Smooth muscle cell (in vitro differentiated cells): Measurements from ENCODE around the gene ACOX1. TPM values are rescaled to one million over a fixed set of nuclear protein-coding genes. Genes with fewer than 3 reads are reported as not detected.

Experiments used
- DNase-seq: peaks from one replicate; lab custom pipeline; 2025; ENCODE audit not compliant: unreplicated experiment; lab: John Stamatoyannopoulos, UW
- H2AFZ ChIP-seq: fragments of 200-600 bp; sonication (generic); 2 replicates; pipeline ENCODE4 v1.6.0; 2016; ENCODE audit warnings: antibody characterized with exemption, low read depth, mild to moderate bottlenecking
- H3F3A ChIP-seq: fragments of 200-600 bp; sonication (generic); 2 replicates; pipeline ENCODE4 v1.6.0; 2017; ENCODE audit warnings: antibody characterized with exemption, low read depth
- H3K27ac ChIP-seq: fragments of 200-600 bp; sonication (generic); 2 replicates; pipeline ENCODE4 v1.5.1; 2016; ENCODE audit warnings: low read depth, mild to moderate bottlenecking
- H3K27me3 ChIP-seq: fragments of 200-600 bp; sonication (generic); 2 replicates; pipeline ENCODE4 v1.6.1; 2016; ENCODE audit warnings: low read depth, mild to moderate bottlenecking
- H3K36me3 ChIP-seq: fragments of 200-600 bp; sonication (generic); 2 replicates; pipeline ENCODE4 v1.5.1; 2016; ENCODE audit warnings: low read depth
- H3K4me1 ChIP-seq: fragments of 200-600 bp; sonication (generic); 2 replicates; pipeline ENCODE4 v1.5.1; 2016; ENCODE audit warnings: low read depth
- H3K4me2 ChIP-seq: fragments of 200-600 bp; sonication (generic); 2 replicates; pipeline ENCODE4 v1.6.0; 2016; ENCODE audit warnings: mild to moderate bottlenecking
- H3K4me3 ChIP-seq: fragments of 200-600 bp; sonication (generic); 2 replicates; pipeline ENCODE4 v1.5.1; 2016; ENCODE audit warnings: mild to moderate bottlenecking
- H3K79me2 ChIP-seq: fragments of 200-600 bp; sonication (generic); 2 replicates; pipeline ENCODE4 v1.6.0; 2016; ENCODE audit warnings: low read depth, mild to moderate bottlenecking
- H3K9ac ChIP-seq: fragments of 200-600 bp; sonication (generic); 2 replicates; pipeline ENCODE4 v1.6.0; 2016; ENCODE audit warnings: low read depth
- H3K9me3 ChIP-seq: fragments of 200-600 bp; sonication (generic); replicated peaks from 2 replicates; pipeline ENCODE4 v1.5.1; 2016; ENCODE audit warnings: low read depth
- H4K20me1 ChIP-seq: fragments of 200-600 bp; sonication (generic); 2 replicates; pipeline ENCODE4 v1.6.0; 2016; ENCODE audit warnings: low read depth
- CTCF ChIP-seq: fragments of 200-600 bp; sonication (generic); IDR thresholded peaks from 2 replicates; pipeline ENCODE4 v1.5.1; 2017; ENCODE audit warnings: borderline replicate concordance, mild to moderate bottlenecking, antibody characterized with exemption; ENCODE audit not compliant: insufficient read depth, poor library complexity, severe bottlenecking
- WGBS: methylation state at CpG from one replicate; pipeline ENCODE4 v1.1.7; 2016; ENCODE audit warnings: low lambda C conversion rate; 5-methylcytosine and 5-hydroxymethylcytosine counted together
- polyA plus RNA-seq: library from polyadenylated mRNA; unstranded; fragments of >200 nt; fragmentation: Nextera tagmentation; extraction: Ambion mirVana; gene quantifications from 2 replicates; pipeline ENCODE4 v1.2.1, GENCODE V29; 2016
- total RNA-seq: library from RNA; depleted of rRNA; stranded (reverse); fragments of >200 nt; gene quantifications from 2 replicates; pipeline ENCODE4 v1.2.3, GENCODE V29; 2014

Gene ACOX1
- total and polyA plus RNA-seq, 2 experiments from 2014 or later: 25.9 to 35.3 TPM

- no peak for TF ChIP-seq CTCF
Measured at GRCh38 chr17:75900691-75901533, 78.1 kb downstream of the ACOX1 start.

GRCh38 chr17:75899767-75900468, 79.0 kb downstream of the ACOX1 start:
- no peak overlapping the region for H3K27ac ChIP-seq
- 97% methylated on average over 23 of the region's 23 CpGs for WGBS
- H3K4me3 ChIP-seq: no peak overlapping the region
- peaks cover 12% of the 10 kb centered on the region for H3F3A ChIP-seq
- H3K9ac ChIP-seq: no peak overlapping the region
- no peaks in the 10 kb centered on the region for H4K20me1 ChIP-seq
- no peaks in the 10 kb centered on the region for H3K9me3 ChIP-seq
- no peak for DNase-seq
- H3K36me3 ChIP-seq: no peaks in the 10 kb centered on the region
- H3K27me3 ChIP-seq: no peaks in the 10 kb centered on the region
- H3K79me2 ChIP-seq: peaks cover 16% of the 10 kb centered on the region
- no peak overlapping the region for H3K4me2 ChIP-seq
- H3K4me1 ChIP-seq: peaks cover 18% of the 10 kb centered on the region
- TF ChIP-seq CTCF: no peak
- H2AFZ ChIP-seq: no peak overlapping the region

More at GRCh38 chr17:75900691-75901533, 78.1 kb downstream of the ACOX1 start:
- no peaks in the 10 kb centered on the region for H3K9me3 ChIP-seq
- no peak overlapping the region for H3K4me3 ChIP-seq
- H3K9ac ChIP-seq: no peak overlapping the region
- no peak overlapping the region for H3K4me2 ChIP-seq
- no peaks in the 10 kb centered on the region for H3K27me3 ChIP-seq
- H3K79me2 ChIP-seq: peaks cover 8% of the 10 kb centered on the region
- no peak for DNase-seq
- H2AFZ ChIP-seq: no peak overlapping the region
- no peak overlapping the region for H3K27ac ChIP-seq
- H3F3A ChIP-seq: peaks cover 12% of the 10 kb centered on the region
- H3K36me3 ChIP-seq: no peaks in the 10 kb centered on the region
- H4K20me1 ChIP-seq: no peaks in the 10 kb centered on the region
- peaks cover 10% of the 10 kb centered on the region for H3K4me1 ChIP-seq
- 96% methylated on average over 13 of the region's 13 CpGs for WGBS

- Histone ChIP-seq H3K4me1 (peaks cover 22% of the 10 kb centered on the region), H3K9ac (no peak overlapping the region), H3K27ac (no peak overlapping the region), H3K79me2 (peaks cover 15% of the 10 kb centered on the region), H3K27me3 (no peaks in the 10 kb centered on the region), H3K4me3 (no peak overlapping the region), H3F3A (peaks cover 12% of the 10 kb centered on the region), H3K4me2 (no peak overlapping the region), H4K20me1 (no peaks in the 10 kb centered on the region), H3K36me3 (no peaks in the 10 kb centered on the region), H2AFZ (no peak overlapping the region), H3K9me3 (no peaks in the 10 kb centered on the region)
- TF ChIP-seq CTCF: no peak
- DNase-seq: no peak
- 93% methylated on average over 13 of the region's 13 CpGs for WGBS
Measured at GRCh38 chr17:75899353-75899752, 79.6 kb downstream of the ACOX1 start.
